Measurements from ENCODE around the gene MID1IP1. TPM values are rescaled to one million over a fixed set of nuclear protein-coding genes. Genes with fewer than 3 reads are reported as not detected.

MID1IP1 gene
- total and polyA plus RNA-seq, 4 donors: 6.8 to 92.0 (median 37.0) TPM

- H3K4me1 ChIP-seq (ENCODE audit: control insufficient read depth in 4 of 4, insufficient read depth in 4 of 4, low read length in 3 of 4): no peaks in the 10 kb centered on the region
- no peaks in the 10 kb centered on the region for H3K36me3 ChIP-seq (ENCODE audit: control insufficient read depth in 4 of 4, insufficient read depth in 3 of 4, low read depth in 1 of 4, low read length in 3 of 4)
- TF ChIP-seq, protein P1, sequence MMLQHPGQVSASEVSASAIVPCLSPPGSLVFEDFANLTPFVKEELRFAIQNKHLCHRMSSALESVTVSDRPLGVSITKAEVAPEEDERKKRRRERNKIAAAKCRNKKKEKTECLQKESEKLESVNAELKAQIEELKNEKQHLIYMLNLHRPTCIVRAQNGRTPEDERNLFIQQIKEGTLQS (IDR thresholded peaks at IDR 0.05): no peak
- TF ChIP-seq RAD21 (IDR thresholded peaks at IDR 0.05) (no peak), YY1 (IDR thresholded peaks at IDR 0.05) (no peak), HNF4G (IDR thresholded peaks at IDR 0.05) (no peak), JUND (IDR thresholded peaks at IDR 0.05) (no peak), EGR1 (IDR thresholded peaks at IDR 0.05; ENCODE audit: low read depth in 2 of 2) (no peak), RXRA (IDR thresholded peaks at IDR 0.05) (no peak), GABPA (IDR thresholded peaks at IDR 0.05 in 1 of 2, conservative IDR thresholded peaks at IDR 0.05 in 1 of 2) (no peak), TAF1 (conservative IDR thresholded peaks at IDR 0.05) (no peak), REST (IDR thresholded peaks at IDR 0.05) (no peak), NR2F2 (IDR thresholded peaks at IDR 0.05) (no peak), FOXA1 (IDR thresholded peaks at IDR 0.05) (no peak), SP1 (IDR thresholded peaks at IDR 0.05) (no peak), FOXA2 (IDR thresholded peaks at IDR 0.05) (no peak), HNF4A (conservative IDR thresholded peaks at IDR 0.05) (no peak)
- TF ChIP-seq, protein P2, sequence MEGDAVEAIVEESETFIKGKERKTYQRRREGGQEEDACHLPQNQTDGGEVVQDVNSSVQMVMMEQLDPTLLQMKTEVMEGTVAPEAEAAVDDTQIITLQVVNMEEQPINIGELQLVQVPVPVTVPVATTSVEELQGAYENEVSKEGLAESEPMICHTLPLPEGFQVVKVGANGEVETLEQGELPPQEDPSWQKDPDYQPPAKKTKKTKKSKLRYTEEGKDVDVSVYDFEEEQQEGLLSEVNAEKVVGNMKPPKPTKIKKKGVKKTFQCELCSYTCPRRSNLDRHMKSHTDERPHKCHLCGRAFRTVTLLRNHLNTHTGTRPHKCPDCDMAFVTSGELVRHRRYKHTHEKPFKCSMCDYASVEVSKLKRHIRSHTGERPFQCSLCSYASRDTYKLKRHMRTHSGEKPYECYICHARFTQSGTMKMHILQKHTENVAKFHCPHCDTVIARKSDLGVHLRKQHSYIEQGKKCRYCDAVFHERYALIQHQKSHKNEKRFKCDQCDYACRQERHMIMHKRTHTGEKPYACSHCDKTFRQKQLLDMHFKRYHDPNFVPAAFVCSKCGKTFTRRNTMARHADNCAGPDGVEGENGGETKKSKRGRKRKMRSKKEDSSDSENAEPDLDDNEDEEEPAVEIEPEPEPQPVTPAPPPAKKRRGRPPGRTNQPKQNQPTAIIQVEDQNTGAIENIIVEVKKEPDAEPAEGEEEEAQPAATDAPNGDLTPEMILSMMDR (IDR thresholded peaks at IDR 0.05; ENCODE audit: low read depth, low read length, missing input control): no peak
- TF ChIP-seq, protein P3, sequence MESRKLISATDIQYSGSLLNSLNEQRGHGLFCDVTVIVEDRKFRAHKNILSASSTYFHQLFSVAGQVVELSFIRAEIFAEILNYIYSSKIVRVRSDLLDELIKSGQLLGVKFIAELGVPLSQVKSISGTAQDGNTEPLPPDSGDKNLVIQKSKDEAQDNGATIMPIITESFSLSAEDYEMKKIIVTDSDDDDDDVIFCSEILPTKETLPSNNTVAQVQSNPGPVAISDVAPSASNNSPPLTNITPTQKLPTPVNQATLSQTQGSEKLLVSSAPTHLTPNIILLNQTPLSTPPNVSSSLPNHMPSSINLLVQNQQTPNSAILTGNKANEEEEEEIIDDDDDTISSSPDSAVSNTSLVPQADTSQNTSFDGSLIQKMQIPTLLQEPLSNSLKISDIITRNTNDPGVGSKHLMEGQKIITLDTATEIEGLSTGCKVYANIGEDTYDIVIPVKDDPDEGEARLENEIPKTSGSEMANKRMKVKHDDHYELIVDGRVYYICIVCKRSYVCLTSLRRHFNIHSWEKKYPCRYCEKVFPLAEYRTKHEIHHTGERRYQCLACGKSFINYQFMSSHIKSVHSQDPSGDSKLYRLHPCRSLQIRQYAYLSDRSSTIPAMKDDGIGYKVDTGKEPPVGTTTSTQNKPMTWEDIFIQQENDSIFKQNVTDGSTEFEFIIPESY (IDR thresholded peaks at IDR 0.05): no peak
- TF ChIP-seq, protein P4, sequence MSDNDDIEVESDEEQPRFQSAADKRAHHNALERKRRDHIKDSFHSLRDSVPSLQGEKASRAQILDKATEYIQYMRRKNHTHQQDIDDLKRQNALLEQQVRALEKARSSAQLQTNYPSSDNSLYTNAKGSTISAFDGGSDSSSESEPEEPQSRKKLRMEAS (IDR thresholded peaks at IDR 0.05): no peak
- H3K27ac ChIP-seq (ENCODE audit: low read depth in 1 of 2, low read length in 2 of 2): no peak overlapping the region
- 87% methylated on average over 7 of the region's 7 CpGs for WGBS
- DNase-seq (ENCODE audit: low spot score): no peak
- no peaks in the 10 kb centered on the region for H3K9me3 ChIP-seq (ENCODE audit: control insufficient read depth in 4 of 4, low read length in 3 of 4)
- H3K27me3 ChIP-seq (ENCODE audit: control insufficient read depth in 4 of 4, insufficient read depth in 4 of 4, low read length in 3 of 4): peaks cover 0 to 6% (median 0%) of the 10 kb centered on the region in 4 donors
- H3K4me3 ChIP-seq (ENCODE audit: low read depth in 1 of 3, low read length in 3 of 3): no peak overlapping the region
- no peak overlapping the region for H3K9ac ChIP-seq (ENCODE audit: low read depth in 1 of 2, low read length in 2 of 2)
These were observed 46.2 kb upstream of the MID1IP1 start for GRCh38 chrX:38754818-38755718.
